K562 (cell line): Measurements from ENCODE around the gene PSPH. TPM values are rescaled to one million over a fixed set of nuclear protein-coding genes. Genes with fewer than 3 reads are reported as not detected.

ENCODE experiments used
- ARHGAP35 ChIP-seq: fragments of 450-650 bp; IDR thresholded peaks from 2 replicates; pipeline ENCODE4 v1.6.1; 2018; ENCODE audit not compliant: partially characterized antibody
- BDP1 ChIP-seq: IDR thresholded peaks from 3 replicates; pipeline ENCODE4 v1.6.1; 2011; ENCODE audit not compliant: insufficient read length, insufficient read depth
- HNRNPL ChIP-seq: fragments of 200-400 bp; formaldehyde crosslinking; IDR thresholded peaks from 2 replicates; pipeline ENCODE4 v1.6.1; 2017; ENCODE audit warnings: low read depth, mild to moderate bottlenecking, low read length
- KLF10 ChIP-seq: fragments of 250-450 bp; sonication (Bioruptor Pico); IDR thresholded peaks from 2 replicates; pipeline ENCODE4 v1.6.1; 2021; ENCODE audit warnings: matching md5 sums
- MED1 ChIP-seq: sonication (generic); formaldehyde crosslinking; IDR thresholded peaks from 2 replicates; pipeline ENCODE4 v1.8.1; 2023; ENCODE audit warnings: missing genetic modification reagents, borderline replicate concordance
- RBM39 ChIP-seq: fragments of 200-400 bp; formaldehyde crosslinking; optimal IDR thresholded peaks from 2 replicates; pipeline ENCODE3; 2018; ENCODE audit warnings: low read depth, low read length
- SIRT6 ChIP-seq: IDR thresholded peaks from one replicate; pipeline ENCODE4 v1.6.1; 2012; ENCODE audit warnings: low read depth, mild to moderate bottlenecking, control low read depth, inconsistent platforms, low read length, moderate library complexity
- ZNF717 ChIP-seq: fragments of 250-450 bp; sonication (Bioruptor Pico); IDR thresholded peaks from 2 replicates; pipeline ENCODE4 v1.5.0; 2021
- polyA plus RNA-seq, 8 experiments: library from polyadenylated mRNA; depleted of rRNA in 4 of 8; stranded (reverse) in 5 of 8; unstranded in 3 of 8; fragments of >200 nt; fragmentation: Nextera tagmentation in 2 of 8; fragmentation: Illumina TruSeq in 1 of 8; extraction: Ambion mirVana in 2 of 8; extraction: Trizol in 1 of 8; gene quantifications; 2 replicates each; pipeline versions ENCODE4 v1.2.1 to v1.2.3, GENCODE V29; 2011 to 2014; ENCODE audit warnings: inconsistent platforms in 1 of 8, missing spikeins in 1 of 8
- total RNA-seq, 7 experiments: library from RNA; depleted of rRNA in 6 of 7; stranded (reverse); fragments of >200 nt in 6 of 7; fragmentation: Illumina TruSeq in 2 of 7; extraction: Trizol in 2 of 7; gene quantifications; 2 replicates each; pipeline versions ENCODE4 v1.2.1 to v1.2.3, GENCODE V29; 2011 to 2021; ENCODE audit warnings: low replicate concordance in 1 of 7
- TF ChIP-seq, protein P1 (sequence below): fragments of 250-450 bp; sonication (Bioruptor Pico); IDR thresholded peaks from 2 replicates; pipeline ENCODE4 v1.4.0; 2020; ENCODE audit warnings: mild to moderate bottlenecking
- TF ChIP-seq, protein P2 (sequence below): fragments of 250-450 bp; sonication (Bioruptor Pico); IDR thresholded peaks from 2 replicates; pipeline ENCODE4 v1.4.0; 2020; ENCODE audit warnings: borderline replicate concordance
- TF ChIP-seq, protein P3 (sequence below): fragments of 200-800 bp; sonication (Bioruptor generic); IDR thresholded peaks from 2 replicates; pipeline ENCODE4 v1.6.1; 2017; ENCODE audit warnings: missing genetic modification characterization, missing compliant biosample characterization
- TF ChIP-seq, protein P4 (sequence below): fragments of 450-650 bp; IDR thresholded peaks from 2 replicates; pipeline ENCODE4 v1.6.1; 2016; ENCODE audit warnings: antibody characterized with exemption
- TF ChIP-seq, protein P5 (sequence below): sonication (generic); formaldehyde crosslinking; IDR thresholded peaks from 2 replicates; pipeline ENCODE4 v1.8.0; 2022; ENCODE audit warnings: mild to moderate bottlenecking, missing genetic modification reagents
- TF ChIP-seq, protein P6 (sequence below), 3 experiments: IDR thresholded peaks in 2 of 3; conservative IDR thresholded peaks in 1 of 3; 2 replicates each; pipeline ENCODE4 v1.5.1; 2011 to 2012; ENCODE audit warnings: low read length in 3 of 3, mild to moderate bottlenecking in 3 of 3, control low read depth in 2 of 3, improper control_type of control experiment in 1 of 3, inconsistent platforms in 1 of 3, low read depth in 1 of 3, mixed read lengths in 1 of 3, moderate library complexity in 1 of 3; ENCODE audit not compliant: insufficient read depth in 2 of 3
- TF ChIP-seq, protein P7 (sequence below): fragments of 450-650 bp; formaldehyde crosslinking; IDR thresholded peaks from 2 replicates; pipeline ENCODE4 v1.4.0; 2020; ENCODE audit warnings: mild to moderate bottlenecking

Gene PSPH
- total and polyA plus RNA-seq, 9 of the 15 experiments (the other 6 are each of a cell fraction or from before 2014, with no cell fraction given): 6.3 to 46.8 (median 20.2) TPM

DNA sequence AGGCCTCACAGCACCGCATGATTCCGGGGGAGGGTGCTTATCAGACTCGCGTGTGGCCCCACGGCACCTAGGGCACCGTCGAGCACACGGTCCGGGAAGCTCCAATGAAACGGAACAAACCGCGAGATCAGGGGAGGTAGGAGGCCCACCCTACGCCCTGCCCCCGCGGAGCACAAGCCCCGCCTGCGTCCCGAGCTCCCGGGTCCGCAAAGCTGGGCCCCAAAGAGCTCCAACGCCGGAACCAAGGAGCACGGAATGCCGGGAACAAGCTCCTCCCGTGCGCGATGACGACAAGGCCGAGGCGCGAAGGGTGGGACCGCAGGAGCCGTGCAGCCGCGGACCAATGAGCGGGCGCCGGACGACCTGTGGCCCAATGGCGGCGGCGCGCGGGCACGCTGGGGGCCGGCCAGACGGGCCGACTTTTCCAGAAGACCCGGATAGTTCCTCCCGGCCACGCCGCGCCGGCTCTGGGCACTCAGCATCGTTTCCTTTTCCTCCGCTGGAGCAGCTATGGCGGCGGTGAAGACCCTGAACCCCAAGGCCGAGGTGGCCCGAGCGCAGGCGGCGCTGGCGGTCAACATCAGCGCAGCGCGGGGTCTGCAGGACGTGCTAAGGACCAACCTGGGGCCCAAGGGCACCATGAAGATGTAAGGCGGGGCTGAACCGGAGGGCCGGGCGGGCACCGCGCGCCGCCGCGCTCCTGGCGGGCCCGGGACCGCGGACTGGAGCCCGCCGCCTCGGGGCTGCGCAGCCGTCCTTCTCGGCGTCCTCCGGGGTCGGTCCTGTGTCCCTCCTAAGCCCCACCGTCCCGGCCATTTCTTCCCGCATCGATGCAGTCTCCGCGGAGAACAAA lies at the start of gene PSPH, which contains the start of gene CCT6A (continued):
- TF ChIP-seq, protein P1, sequence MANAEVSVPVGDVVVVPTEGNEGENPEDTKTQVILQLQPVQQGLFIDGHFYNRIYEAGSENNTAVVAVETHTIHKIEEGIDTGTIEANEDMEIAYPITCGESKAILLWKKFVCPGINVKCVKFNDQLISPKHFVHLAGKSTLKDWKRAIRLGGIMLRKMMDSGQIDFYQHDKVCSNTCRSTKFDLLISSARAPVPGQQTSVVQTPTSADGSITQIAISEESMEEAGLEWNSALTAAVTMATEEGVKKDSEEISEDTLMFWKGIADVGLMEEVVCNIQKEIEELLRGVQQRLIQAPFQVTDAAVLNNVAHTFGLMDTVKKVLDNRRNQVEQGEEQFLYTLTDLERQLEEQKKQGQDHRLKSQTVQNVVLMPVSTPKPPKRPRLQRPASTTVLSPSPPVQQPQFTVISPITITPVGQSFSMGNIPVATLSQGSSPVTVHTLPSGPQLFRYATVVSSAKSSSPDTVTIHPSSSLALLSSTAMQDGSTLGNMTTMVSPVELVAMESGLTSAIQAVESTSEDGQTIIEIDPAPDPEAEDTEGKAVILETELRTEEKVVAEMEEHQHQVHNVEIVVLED (CRISPR knock-in tag): peak; percentile 97
- TF ChIP-seq, protein P2, sequence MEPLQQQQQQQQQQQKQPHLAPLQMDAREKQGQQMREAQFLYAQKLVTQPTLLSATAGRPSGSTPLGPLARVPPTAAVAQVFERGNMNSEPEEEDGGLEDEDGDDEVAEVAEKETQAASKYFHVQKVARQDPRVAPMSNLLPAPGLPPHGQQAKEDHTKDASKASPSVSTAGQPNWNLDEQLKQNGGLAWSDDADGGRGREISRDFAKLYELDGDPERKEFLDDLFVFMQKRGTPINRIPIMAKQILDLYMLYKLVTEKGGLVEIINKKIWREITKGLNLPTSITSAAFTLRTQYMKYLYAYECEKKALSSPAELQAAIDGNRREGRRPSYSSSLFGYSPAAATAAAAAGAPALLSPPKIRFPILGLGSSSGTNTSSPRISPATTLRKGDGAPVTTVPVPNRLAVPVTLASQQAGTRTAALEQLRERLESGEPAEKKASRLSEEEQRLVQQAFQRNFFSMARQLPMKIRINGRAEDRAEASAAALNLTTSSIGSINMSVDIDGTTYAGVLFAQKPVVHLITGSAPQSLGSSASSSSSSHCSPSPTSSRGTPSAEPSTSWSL (CRISPR knock-in tag): no peak
- TF ChIP-seq, protein P3, sequence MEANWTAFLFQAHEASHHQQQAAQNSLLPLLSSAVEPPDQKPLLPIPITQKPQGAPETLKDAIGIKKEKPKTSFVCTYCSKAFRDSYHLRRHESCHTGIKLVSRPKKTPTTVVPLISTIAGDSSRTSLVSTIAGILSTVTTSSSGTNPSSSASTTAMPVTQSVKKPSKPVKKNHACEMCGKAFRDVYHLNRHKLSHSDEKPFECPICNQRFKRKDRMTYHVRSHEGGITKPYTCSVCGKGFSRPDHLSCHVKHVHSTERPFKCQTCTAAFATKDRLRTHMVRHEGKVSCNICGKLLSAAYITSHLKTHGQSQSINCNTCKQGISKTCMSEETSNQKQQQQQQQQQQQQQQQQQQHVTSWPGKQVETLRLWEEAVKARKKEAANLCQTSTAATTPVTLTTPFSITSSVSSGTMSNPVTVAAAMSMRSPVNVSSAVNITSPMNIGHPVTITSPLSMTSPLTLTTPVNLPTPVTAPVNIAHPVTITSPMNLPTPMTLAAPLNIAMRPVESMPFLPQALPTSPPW (CRISPR knock-in tag): peak; percentile 80
- TF ChIP-seq, protein P4, sequence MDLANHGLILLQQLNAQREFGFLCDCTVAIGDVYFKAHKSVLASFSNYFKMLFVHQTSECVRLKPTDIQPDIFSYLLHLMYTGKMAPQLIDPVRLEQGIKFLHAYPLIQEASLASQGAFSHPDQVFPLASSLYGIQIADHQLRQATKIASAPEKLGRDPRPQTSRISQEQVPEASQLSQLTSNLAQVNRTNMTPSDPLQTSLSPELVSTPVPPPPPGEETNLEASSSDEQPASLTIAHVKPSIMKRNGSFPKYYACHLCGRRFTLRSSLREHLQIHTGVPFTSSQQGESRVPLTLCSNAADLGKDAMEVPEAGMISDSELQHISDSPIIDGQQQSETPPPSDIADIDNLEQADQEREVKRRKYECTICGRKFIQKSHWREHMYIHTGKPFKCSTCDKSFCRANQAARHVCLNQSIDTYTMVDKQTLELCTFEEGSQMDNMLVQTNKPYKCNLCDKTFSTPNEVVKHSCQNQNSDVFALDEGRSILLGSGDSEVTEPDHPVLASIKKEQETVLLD: peak; percentile 89
- no peak for TF ChIP-seq SIRT6
- TF ChIP-seq, protein P5, sequence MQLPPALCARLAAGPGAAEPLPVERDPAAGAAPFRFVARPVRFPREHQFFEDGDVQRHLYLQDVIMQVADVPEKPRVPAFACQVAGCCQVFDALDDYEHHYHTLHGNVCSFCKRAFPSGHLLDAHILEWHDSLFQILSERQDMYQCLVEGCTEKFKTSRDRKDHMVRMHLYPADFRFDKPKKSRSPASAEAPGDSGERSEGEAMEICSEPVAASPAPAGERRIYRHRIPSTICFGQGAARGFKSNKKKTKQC (CRISPR knock-in tag): peak; percentile 90
- no peak for TF ChIP-seq MED1 (CRISPR knock-in tag)
- TF ChIP-seq, protein P6, sequence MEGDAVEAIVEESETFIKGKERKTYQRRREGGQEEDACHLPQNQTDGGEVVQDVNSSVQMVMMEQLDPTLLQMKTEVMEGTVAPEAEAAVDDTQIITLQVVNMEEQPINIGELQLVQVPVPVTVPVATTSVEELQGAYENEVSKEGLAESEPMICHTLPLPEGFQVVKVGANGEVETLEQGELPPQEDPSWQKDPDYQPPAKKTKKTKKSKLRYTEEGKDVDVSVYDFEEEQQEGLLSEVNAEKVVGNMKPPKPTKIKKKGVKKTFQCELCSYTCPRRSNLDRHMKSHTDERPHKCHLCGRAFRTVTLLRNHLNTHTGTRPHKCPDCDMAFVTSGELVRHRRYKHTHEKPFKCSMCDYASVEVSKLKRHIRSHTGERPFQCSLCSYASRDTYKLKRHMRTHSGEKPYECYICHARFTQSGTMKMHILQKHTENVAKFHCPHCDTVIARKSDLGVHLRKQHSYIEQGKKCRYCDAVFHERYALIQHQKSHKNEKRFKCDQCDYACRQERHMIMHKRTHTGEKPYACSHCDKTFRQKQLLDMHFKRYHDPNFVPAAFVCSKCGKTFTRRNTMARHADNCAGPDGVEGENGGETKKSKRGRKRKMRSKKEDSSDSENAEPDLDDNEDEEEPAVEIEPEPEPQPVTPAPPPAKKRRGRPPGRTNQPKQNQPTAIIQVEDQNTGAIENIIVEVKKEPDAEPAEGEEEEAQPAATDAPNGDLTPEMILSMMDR (IDR thresholded peaks at IDR 0.05 in 2 of 3, conservative IDR thresholded peaks at IDR 0.05 in 1 of 3; ENCODE audit: insufficient read depth in 2 of 3, low read depth in 1 of 3, low read length in 3 of 3): no peak
- no peak for TF ChIP-seq BDP1
- peak; percentile 78; the same call in 1 of the 2 replicates for TF ChIP-seq HNRNPL
- no peak for TF ChIP-seq RBM39
- TF ChIP-seq ARHGAP35: no peak
- TF ChIP-seq KLF10: no peak
- no peak for TF ChIP-seq ZNF717 (CRISPR knock-in tag)
- TF ChIP-seq, protein P7, sequence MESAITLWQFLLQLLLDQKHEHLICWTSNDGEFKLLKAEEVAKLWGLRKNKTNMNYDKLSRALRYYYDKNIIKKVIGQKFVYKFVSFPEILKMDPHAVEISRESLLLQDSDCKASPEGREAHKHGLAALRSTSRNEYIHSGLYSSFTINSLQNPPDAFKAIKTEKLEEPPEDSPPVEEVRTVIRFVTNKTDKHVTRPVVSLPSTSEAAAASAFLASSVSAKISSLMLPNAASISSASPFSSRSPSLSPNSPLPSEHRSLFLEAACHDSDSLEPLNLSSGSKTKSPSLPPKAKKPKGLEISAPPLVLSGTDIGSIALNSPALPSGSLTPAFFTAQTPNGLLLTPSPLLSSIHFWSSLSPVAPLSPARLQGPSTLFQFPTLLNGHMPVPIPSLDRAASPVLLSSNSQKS (CRISPR knock-in tag): no peak
